NOMO-1 treated with dmso at 0.1 percent for 144 hours (cell line): Measurements from ENCODE around the gene SPEM2.

Source experiments
- DNase-seq: peaks from one replicate; lab custom pipeline; 2025; ENCODE audit not compliant: unreplicated experiment; lab: John Stamatoyannopoulos, UW

SPEM2 gene

GRCh38 chr17:7403977-7404736 lies 21.3 kb upstream of the SPEM2 start, which contains the start of gene TMEM256:
Gene TMEM256 (minus strand): TSS chr17:7404097. CDS start chr17:7404084, 13 bp downstream.
- peak; percentile 94 for DNase-seq

GRCh38 chr17:7404737-7405349 lies 20.6 kb upstream of the SPEM2 start:
- DNase-seq = no peak

- no peak for DNase-seq
Measured at GRCh38 chr17:7405350-7406234, 19.8 kb upstream of the SPEM2 start.

- no peak for DNase-seq
Measured at GRCh38 chr17:7406235-7406825, 19.1 kb upstream of the SPEM2 start.

GRCh38 chr17:7407082-7407481 lies 18.3 kb upstream of the SPEM2 start:
- no peak for DNase-seq

GRCh38 chr17:7407485-7408251 lies 17.7 kb upstream of the SPEM2 start, which contains the start of gene NLGN2:
Gene NLGN2 (plus strand): TSS chr17:7407845. CDS start chr17:7408256, 411 bp downstream.
- no peak for DNase-seq

- no peak for DNase-seq
Measured at GRCh38 chr17:7408252-7408727, 17.1 kb upstream of the SPEM2 start.

GRCh38 chr17:7408863-7409262 lies 16.6 kb upstream of the SPEM2 start:
- no peak for DNase-seq

- no peak for DNase-seq
Measured at GRCh38 chr17:7409716-7410115, 15.7 kb upstream of the SPEM2 start.

GRCh38 chr17:7410634-7411426 lies 14.6 kb upstream of the SPEM2 start:
- DNase-seq = no peak

GRCh38 chr17:7411427-7411750 lies 14.0 kb upstream of the SPEM2 start:
- no peak for DNase-seq

GRCh38 chr17:7413346-7413985 lies 11.9 kb upstream of the SPEM2 start:
- DNase-seq = no peak

GRCh38 chr17:7414837-7415236 lies 10.6 kb upstream of the SPEM2 start:
- no peak for DNase-seq

GRCh38 chr17:7415784-7416183 lies 9.6 kb upstream of the SPEM2 start:
- DNase-seq = no peak

GRCh38 chr17:7416323-7416722 lies 9.1 kb upstream of the SPEM2 start:
- no peak for DNase-seq

GRCh38 chr17:7417056-7417655 lies 8.3 kb upstream of the SPEM2 start:
- no peak for DNase-seq

GRCh38 chr17:7418472-7419152 lies 6.8 kb upstream of the SPEM2 start:
- DNase-seq = no peak
